IPS-18a (cell line): ENCODE results near the gene HACD3.

Source experiments
- H3K27ac ChIP-seq: one replicate; pipeline ENCODE4 v1.5.1; 2013; ENCODE audit warnings: low read length
- H3K27me3 ChIP-seq: one replicate; pipeline ENCODE4 v1.6.1; 2013; ENCODE audit warnings: mild to moderate bottlenecking, low read length; ENCODE audit not compliant: control insufficient read depth, insufficient read depth
- H3K36me3 ChIP-seq: one replicate; pipeline ENCODE4 v1.6.1; 2013; ENCODE audit warnings: low read depth, low read length; ENCODE audit not compliant: control insufficient read depth
- H3K4me1 ChIP-seq: one replicate; pipeline ENCODE4 v1.6.1; 2013; ENCODE audit warnings: low read depth, low read length; ENCODE audit not compliant: control insufficient read depth
- H3K4me3 ChIP-seq: one replicate; pipeline ENCODE4 v1.5.1; 2013; ENCODE audit warnings: low read length
- H3K9ac ChIP-seq: one replicate; pipeline ENCODE4 v1.6.1; 2013; ENCODE audit warnings: mild to moderate bottlenecking, low read length, moderate library complexity
- H3K9me3 ChIP-seq: one replicate; pipeline ENCODE4 v1.6.1; 2013; ENCODE audit warnings: low read depth, low read length; ENCODE audit not compliant: control insufficient read depth

The HACD3 gene

DNA sequence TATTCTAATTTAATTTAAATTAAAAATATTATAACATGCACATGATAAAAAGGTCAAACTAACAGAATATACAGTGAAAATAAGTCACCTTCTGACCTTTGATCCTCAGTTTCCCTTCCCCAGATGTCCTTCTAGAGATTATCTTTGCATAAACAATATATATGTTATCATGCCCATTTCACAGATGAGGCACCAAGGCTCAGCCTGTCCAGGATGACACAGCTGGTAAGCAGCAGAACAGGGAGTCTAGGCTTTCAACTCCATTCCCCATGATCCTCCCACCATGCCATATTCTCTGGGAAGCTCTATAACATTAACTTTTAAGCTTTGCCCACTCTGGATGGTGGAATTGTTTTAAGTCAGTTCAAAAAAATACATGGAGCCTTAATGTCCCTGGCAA is 92.8 kb downstream of the HACD3 start:
- H3K9ac ChIP-seq: no peak overlapping the region
- no peak overlapping the region for H3K4me3 ChIP-seq
- no peak overlapping the region for H3K27ac ChIP-seq
- H3K27me3 ChIP-seq: no peaks in the 10 kb centered on the region
- peaks cover 11% of the 10 kb centered on the region for H3K4me1 ChIP-seq
- no peaks in the 10 kb centered on the region for H3K36me3 ChIP-seq
- H3K9me3 ChIP-seq: no peaks in the 10 kb centered on the region

DNA sequence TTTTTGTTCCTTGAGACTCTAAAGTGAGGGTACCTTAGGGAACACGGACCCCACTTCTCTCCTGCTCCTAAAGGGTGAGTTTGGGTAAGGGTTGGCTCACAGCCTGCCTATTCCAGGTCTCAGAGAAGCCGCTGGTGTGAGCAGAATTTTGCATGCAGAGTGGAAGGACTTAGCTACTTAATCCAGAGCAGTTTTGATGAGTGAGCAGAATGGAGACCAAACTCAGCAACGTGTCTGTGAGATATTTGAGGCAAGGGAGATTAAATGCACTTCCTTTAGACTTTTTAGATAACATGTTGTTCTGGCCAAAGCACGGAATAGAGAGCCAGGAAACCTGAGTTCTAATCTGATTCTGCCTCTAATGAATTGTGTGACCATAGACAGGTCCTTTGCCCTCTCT is 96.6 kb downstream of the HACD3 start:
- Histone ChIP-seq H3K27ac (no peak overlapping the region), H3K9ac (no peak overlapping the region), H3K27me3 (no peaks in the 10 kb centered on the region), H3K4me3 (no peak overlapping the region), H3K4me1 (no peaks in the 10 kb centered on the region), H3K9me3 (no peaks in the 10 kb centered on the region), H3K36me3 (no peaks in the 10 kb centered on the region)
